HEK293T (cell line): Measurements from ENCODE around the gene BCR.

Source experiments
- ARNT ChIP-seq: fragments of 450-650 bp; IDR thresholded peaks from 2 replicates; pipeline ENCODE4 v1.6.1; 2017; ENCODE audit warnings: mild to moderate bottlenecking
- BHLHE40 ChIP-seq: fragments of 450-650 bp; IDR thresholded peaks from 2 replicates; pipeline ENCODE4 v1.6.1; 2016; ENCODE audit warnings: mild to moderate bottlenecking, moderate library complexity, borderline replicate concordance
- CTBP1 ChIP-seq: fragments of 450-650 bp; IDR thresholded peaks from 2 replicates; pipeline ENCODE4 v1.6.1; 2016; ENCODE audit warnings: borderline replicate concordance
- ELF4 ChIP-seq: fragments of 450-650 bp; IDR thresholded peaks from 2 replicates; pipeline ENCODE4 v1.6.1; 2017; ENCODE audit warnings: antibody characterized with exemption
- FOXK2 ChIP-seq: fragments of 450-650 bp; IDR thresholded peaks from 2 replicates; pipeline ENCODE4 v1.6.1; 2016; ENCODE audit warnings: mild to moderate bottlenecking
- FOXM1 ChIP-seq: fragments of 450-650 bp; IDR thresholded peaks from 2 replicates; pipeline ENCODE4 v1.6.1; 2017; ENCODE audit warnings: mild to moderate bottlenecking, borderline replicate concordance
- PKNOX1 ChIP-seq: fragments of 450-650 bp; IDR thresholded peaks from 2 replicates; pipeline ENCODE4 v1.6.1; 2016
- SP1 ChIP-seq: fragments of 450-650 bp; IDR thresholded peaks from 2 replicates; pipeline ENCODE4 v1.6.1; 2017
- SUZ12 ChIP-seq: fragments of 450-650 bp; IDR thresholded peaks from 2 replicates; pipeline ENCODE4 v1.6.1; 2016; ENCODE audit warnings: mild to moderate bottlenecking
- TARDBP ChIP-seq: fragments of 450-650 bp; IDR thresholded peaks from 2 replicates; pipeline ENCODE4 v1.6.1; 2016

GRCh38 chr22:23192558-23192957, 12.2 kb downstream of the BCR start:
- TF ChIP-seq FOXK2 = no peak
- no peak for TF ChIP-seq BHLHE40
- no peak for TF ChIP-seq FOXM1
- no peak for TF ChIP-seq CTBP1
- no peak for TF ChIP-seq SUZ12
- no peak for TF ChIP-seq TARDBP
- no peak for TF ChIP-seq SP1
- TF ChIP-seq ARNT = no peak
- TF ChIP-seq PKNOX1 = no peak
- no peak for TF ChIP-seq ELF4
